ENCODE measurements around the gene DHRS11.

DHRS11 gene

DNA sequence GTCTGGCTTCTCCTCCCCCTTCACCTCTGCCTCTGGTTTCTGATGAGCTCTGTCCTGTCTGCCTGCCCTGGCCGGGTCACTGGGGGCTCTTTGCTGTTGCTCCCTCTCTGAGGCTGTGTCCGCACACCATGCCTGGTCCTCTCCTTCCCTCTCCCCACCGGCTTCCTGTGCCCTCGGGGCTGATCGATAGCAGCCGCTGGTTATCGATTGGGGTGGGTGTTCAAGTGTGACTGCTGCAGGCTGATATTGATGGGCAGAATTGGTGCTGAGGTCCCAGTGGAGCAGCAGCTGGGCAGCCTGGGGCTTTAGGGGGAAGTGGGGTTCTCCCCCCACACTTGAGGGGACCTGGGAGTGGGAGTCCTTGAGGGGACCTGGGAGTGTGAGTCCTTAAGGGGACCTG lies 26.1 kb downstream of the DHRS11 start:
- no peak overlapping the region for H3K27ac ChIP-seq (replicated peaks)
- H3K27me3 ChIP-seq (ENCODE audit: insufficient read depth, poor library complexity, severe bottlenecking), result no peaks in the 10 kb centered on the region
- no peak overlapping the region for H3K4me3 ChIP-seq (replicated peaks; ENCODE audit: insufficient read depth, low read length)
- TF ChIP-seq SPI1 (IDR thresholded peaks at IDR 0.05; ENCODE audit: borderline replicate concordance, low read depth) (no peak), POLR2AphosphoS5 (IDR thresholded peaks at IDR 0.05; ENCODE audit: low read depth) (no peak), GABPA (IDR thresholded peaks at IDR 0.05; ENCODE audit: low read depth) (no peak)
- TF ChIP-seq, protein P1, sequence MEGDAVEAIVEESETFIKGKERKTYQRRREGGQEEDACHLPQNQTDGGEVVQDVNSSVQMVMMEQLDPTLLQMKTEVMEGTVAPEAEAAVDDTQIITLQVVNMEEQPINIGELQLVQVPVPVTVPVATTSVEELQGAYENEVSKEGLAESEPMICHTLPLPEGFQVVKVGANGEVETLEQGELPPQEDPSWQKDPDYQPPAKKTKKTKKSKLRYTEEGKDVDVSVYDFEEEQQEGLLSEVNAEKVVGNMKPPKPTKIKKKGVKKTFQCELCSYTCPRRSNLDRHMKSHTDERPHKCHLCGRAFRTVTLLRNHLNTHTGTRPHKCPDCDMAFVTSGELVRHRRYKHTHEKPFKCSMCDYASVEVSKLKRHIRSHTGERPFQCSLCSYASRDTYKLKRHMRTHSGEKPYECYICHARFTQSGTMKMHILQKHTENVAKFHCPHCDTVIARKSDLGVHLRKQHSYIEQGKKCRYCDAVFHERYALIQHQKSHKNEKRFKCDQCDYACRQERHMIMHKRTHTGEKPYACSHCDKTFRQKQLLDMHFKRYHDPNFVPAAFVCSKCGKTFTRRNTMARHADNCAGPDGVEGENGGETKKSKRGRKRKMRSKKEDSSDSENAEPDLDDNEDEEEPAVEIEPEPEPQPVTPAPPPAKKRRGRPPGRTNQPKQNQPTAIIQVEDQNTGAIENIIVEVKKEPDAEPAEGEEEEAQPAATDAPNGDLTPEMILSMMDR (IDR thresholded peaks at IDR 0.05; ENCODE audit: insufficient read depth, low read length), result no peak
- TF ChIP-seq, protein P2, sequence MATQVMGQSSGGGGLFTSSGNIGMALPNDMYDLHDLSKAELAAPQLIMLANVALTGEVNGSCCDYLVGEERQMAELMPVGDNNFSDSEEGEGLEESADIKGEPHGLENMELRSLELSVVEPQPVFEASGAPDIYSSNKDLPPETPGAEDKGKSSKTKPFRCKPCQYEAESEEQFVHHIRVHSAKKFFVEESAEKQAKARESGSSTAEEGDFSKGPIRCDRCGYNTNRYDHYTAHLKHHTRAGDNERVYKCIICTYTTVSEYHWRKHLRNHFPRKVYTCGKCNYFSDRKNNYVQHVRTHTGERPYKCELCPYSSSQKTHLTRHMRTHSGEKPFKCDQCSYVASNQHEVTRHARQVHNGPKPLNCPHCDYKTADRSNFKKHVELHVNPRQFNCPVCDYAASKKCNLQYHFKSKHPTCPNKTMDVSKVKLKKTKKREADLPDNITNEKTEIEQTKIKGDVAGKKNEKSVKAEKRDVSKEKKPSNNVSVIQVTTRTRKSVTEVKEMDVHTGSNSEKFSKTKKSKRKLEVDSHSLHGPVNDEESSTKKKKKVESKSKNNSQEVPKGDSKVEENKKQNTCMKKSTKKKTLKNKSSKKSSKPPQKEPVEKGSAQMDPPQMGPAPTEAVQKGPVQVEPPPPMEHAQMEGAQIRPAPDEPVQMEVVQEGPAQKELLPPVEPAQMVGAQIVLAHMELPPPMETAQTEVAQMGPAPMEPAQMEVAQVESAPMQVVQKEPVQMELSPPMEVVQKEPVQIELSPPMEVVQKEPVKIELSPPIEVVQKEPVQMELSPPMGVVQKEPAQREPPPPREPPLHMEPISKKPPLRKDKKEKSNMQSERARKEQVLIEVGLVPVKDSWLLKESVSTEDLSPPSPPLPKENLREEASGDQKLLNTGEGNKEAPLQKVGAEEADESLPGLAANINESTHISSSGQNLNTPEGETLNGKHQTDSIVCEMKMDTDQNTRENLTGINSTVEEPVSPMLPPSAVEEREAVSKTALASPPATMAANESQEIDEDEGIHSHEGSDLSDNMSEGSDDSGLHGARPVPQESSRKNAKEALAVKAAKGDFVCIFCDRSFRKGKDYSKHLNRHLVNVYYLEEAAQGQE (IDR thresholded peaks at IDR 0.05; ENCODE audit: insufficient replicate concordance, low read depth), result no peak
- no peak for DNase-seq (ENCODE audit: low read depth in 1 of 2, low spot score in 1 of 2)

DNA sequence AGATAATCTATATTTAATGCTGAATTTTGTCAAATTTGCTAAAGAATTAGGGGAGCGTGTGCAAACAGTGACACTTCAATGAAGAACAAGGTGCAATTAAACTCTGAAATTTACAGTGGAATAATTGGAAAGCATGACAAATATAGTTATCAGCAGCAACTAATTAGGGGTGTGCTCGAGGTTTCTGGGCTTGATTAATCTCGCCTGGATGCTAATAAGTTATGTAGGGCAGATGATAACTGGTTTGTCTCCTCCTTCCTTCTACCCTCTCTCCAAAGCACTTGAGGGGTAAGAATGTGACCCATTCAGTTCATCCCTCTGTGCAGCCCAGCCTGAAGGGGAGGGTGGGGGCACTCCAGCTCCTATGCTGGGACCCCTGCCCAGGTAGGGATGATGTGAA lies 31.6 kb downstream of the DHRS11 start:
- Histone ChIP-seq H3K27ac (replicated peaks) (no peak overlapping the region), H3K27me3 (ENCODE audit: insufficient read depth, poor library complexity, severe bottlenecking) (no peaks in the 10 kb centered on the region), H3K4me3 (replicated peaks; ENCODE audit: insufficient read depth, low read length) (no peak overlapping the region)
- TF ChIP-seq, protein P2 (IDR thresholded peaks at IDR 0.05; ENCODE audit: insufficient replicate concordance, low read depth), result no peak
- no peak for TF ChIP-seq GABPA (IDR thresholded peaks at IDR 0.05; ENCODE audit: low read depth)
- no peak for TF ChIP-seq SPI1 (IDR thresholded peaks at IDR 0.05; ENCODE audit: borderline replicate concordance, low read depth)
- TF ChIP-seq POLR2AphosphoS5 (IDR thresholded peaks at IDR 0.05; ENCODE audit: low read depth), result no peak
- TF ChIP-seq, protein P1 (IDR thresholded peaks at IDR 0.05; ENCODE audit: insufficient read depth, low read length), result no peak
- no peak for DNase-seq (ENCODE audit: low read depth in 1 of 2, low spot score in 1 of 2)

DNA sequence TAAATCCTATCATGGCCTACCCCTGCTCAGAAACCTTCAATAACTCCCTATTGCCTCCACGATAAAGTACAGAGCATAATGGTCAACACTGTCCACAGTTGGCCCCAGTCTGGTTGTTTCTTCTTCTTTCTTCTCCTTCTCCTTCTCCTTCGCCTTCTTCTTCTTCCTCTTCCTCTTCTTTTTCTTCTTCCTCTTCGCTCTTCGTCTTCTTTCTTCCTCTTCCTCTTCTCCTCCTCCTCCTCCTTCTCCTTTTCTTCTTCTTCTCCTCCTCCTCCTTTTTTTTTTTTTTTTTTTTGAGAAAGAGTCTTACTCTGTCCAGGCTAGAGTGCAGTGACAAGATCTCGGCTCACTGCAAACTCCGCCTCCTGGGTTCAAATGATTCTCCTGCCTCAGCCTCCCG lies 33.5 kb downstream of the DHRS11 start:
- TF ChIP-seq POLR2AphosphoS5 (IDR thresholded peaks at IDR 0.05; ENCODE audit: low read depth) (no peak), SPI1 (IDR thresholded peaks at IDR 0.05; ENCODE audit: borderline replicate concordance, low read depth) (peak; percentile 27; the same call in 1 of the 2 replicates)
- DNase-seq (ENCODE audit: low read depth in 1 of 2, low spot score in 1 of 2), result no peak
- no peak overlapping the region for H3K4me3 ChIP-seq (replicated peaks; ENCODE audit: insufficient read depth, low read length)
- no peak overlapping the region for H3K27ac ChIP-seq (replicated peaks)
- no peaks in the 10 kb centered on the region for H3K27me3 ChIP-seq (ENCODE audit: insufficient read depth, poor library complexity, severe bottlenecking)

DNA sequence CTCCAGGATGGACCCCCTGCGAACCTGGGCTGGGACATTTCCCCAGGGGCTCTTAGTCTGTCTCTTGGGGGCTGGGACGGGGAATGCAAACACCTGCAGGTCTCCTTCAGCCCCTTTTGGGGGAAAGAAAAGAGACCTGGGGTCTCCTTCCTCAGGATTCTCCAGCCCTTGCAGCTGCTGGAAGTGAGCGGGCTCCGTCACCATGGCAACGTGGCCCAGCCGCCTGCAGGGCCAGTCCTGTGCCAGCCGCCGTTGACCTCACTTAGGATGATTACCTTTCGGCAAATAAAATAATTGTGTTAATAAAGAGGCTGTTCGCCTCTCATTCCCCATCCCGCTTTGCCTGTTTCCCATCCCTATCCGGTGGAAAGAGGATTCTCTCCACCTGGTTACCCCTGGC lies 35.4 kb downstream of the DHRS11 start:
- TF ChIP-seq, protein P1 (IDR thresholded peaks at IDR 0.05; ENCODE audit: insufficient read depth, low read length), result no peak
- TF ChIP-seq, protein P2 (IDR thresholded peaks at IDR 0.05; ENCODE audit: insufficient replicate concordance, low read depth), result no peak
- TF ChIP-seq GABPA (IDR thresholded peaks at IDR 0.05; ENCODE audit: low read depth) (no peak), POLR2AphosphoS5 (IDR thresholded peaks at IDR 0.05; ENCODE audit: low read depth) (no peak), SPI1 (IDR thresholded peaks at IDR 0.05; ENCODE audit: borderline replicate concordance, low read depth) (no peak)
- H3K27ac ChIP-seq (replicated peaks), result no peak overlapping the region
- no peak overlapping the region for H3K4me3 ChIP-seq (replicated peaks; ENCODE audit: insufficient read depth, low read length)
- DNase-seq (ENCODE audit: low read depth in 1 of 2, low spot score in 1 of 2), result no peak
- no peaks in the 10 kb centered on the region for H3K27me3 ChIP-seq (ENCODE audit: insufficient read depth, poor library complexity, severe bottlenecking)
